Stimulated activated CD8-positive, alpha-beta memory T cell treated with anti-CD3 and anti-CD28 coated beads, Interleukin-4, amount 100 ng/mL, for 24 hours (primary cell): ENCODE results near the gene IL36RN.

Experiments used
- DNase-seq: peaks from one replicate; pipeline ENCODE4 v3.0.0-alpha.2; 2020; ENCODE audit warnings: low read depth

Gene IL36RN

GRCh38 chr2:113102133-113102532 is 43.1 kb downstream of the IL36RN start:
- no peak for DNase-seq

GRCh38 chr2:113103277-113103676 is 44.3 kb downstream of the IL36RN start:
- no peak for DNase-seq

- no peak for DNase-seq
These were observed 45.1 kb downstream of the IL36RN start for GRCh38 chr2:113104054-113104611.

- DNase-seq = no peak
These were observed 46.2 kb downstream of the IL36RN start for GRCh38 chr2:113105047-113105785.

GRCh38 chr2:113111121-113111520 is 52.1 kb downstream of the IL36RN start:
- no peak for DNase-seq

- DNase-seq = no peak
These were observed 52.9 kb downstream of the IL36RN start for GRCh38 chr2:113111823-113112287.

- no peak for DNase-seq
These were observed 53.4 kb downstream of the IL36RN start for GRCh38 chr2:113112441-113112840.

GRCh38 chr2:113112871-113113270 is 53.9 kb downstream of the IL36RN start:
- no peak for DNase-seq

GRCh38 chr2:113113807-113114206 is 54.8 kb downstream of the IL36RN start:
- DNase-seq = no peak
